Measurements from ENCODE around the gene ERCC6L2.

The ERCC6L2 gene

GRCh38 chr9:95966306-95966705, 90.8 kb downstream of the ERCC6L2 start:
- no peak for DNase-seq
- Mint-ChIP-seq H3K36me3 (ENCODE audit: low read depth) (peaks cover 63% of the 10 kb centered on the region), H3K4me3 (no peak overlapping the region), H3K4me1 (ENCODE audit: low read depth) (peaks cover 3% of the 10 kb centered on the region), H3K9me3 (peaks cover 2% of the 10 kb centered on the region), H3K27ac (no peak overlapping the region), H3K27me3 (no peaks in the 10 kb centered on the region)

- no peak for DNase-seq
- Mint-ChIP-seq H3K4me3 (no peak overlapping the region), H3K36me3 (ENCODE audit: low read depth) (peaks cover 69% of the 10 kb centered on the region), H3K4me1 (ENCODE audit: low read depth) (peaks cover 10% of the 10 kb centered on the region), H3K27me3 (no peaks in the 10 kb centered on the region), H3K27ac (no peak overlapping the region), H3K9me3 (peaks cover 3% of the 10 kb centered on the region)
Measured at GRCh38 chr9:95970317-95970716, 94.8 kb downstream of the ERCC6L2 start.

- H3K36me3 Mint-ChIP-seq (ENCODE audit: low read depth) = peaks cover 64% of the 10 kb centered on the region
Measured at GRCh38 chr9:95971815-95972214, 96.3 kb downstream of the ERCC6L2 start.

GRCh38 chr9:95974389-95974788, 98.9 kb downstream of the ERCC6L2 start:
- no peak for DNase-seq
- Mint-ChIP-seq H3K9me3 (peaks cover 3% of the 10 kb centered on the region), H3K4me1 (ENCODE audit: low read depth) (peaks cover 18% of the 10 kb centered on the region), H3K27ac (no peak overlapping the region), H3K4me3 (no peak overlapping the region), H3K36me3 (ENCODE audit: low read depth) (peaks cover 71% of the 10 kb centered on the region), H3K27me3 (no peaks in the 10 kb centered on the region)

More at GRCh38 chr9:95971815-95972214, 96.3 kb downstream of the ERCC6L2 start:
- H3K27ac Mint-ChIP-seq = peak overlapping the region; percentile 42
- H3K9me3 Mint-ChIP-seq = peaks cover 3% of the 10 kb centered on the region
- no peaks in the 10 kb centered on the region for H3K27me3 Mint-ChIP-seq
- DNase-seq = no peak
- peaks cover 13% of the 10 kb centered on the region for H3K4me1 Mint-ChIP-seq (ENCODE audit: low read depth)
- H3K4me3 Mint-ChIP-seq = no peak overlapping the region

- DNase-seq = no peak
- Mint-ChIP-seq H3K4me1 (ENCODE audit: low read depth) (peaks cover 44% of the 10 kb centered on the region), H3K27me3 (no peaks in the 10 kb centered on the region), H3K4me3 (no peak overlapping the region), H3K27ac (no peak overlapping the region), H3K9me3 (peaks cover 3% of the 10 kb centered on the region), H3K36me3 (ENCODE audit: low read depth) (peaks cover 66% of the 10 kb centered on the region)
Measured at GRCh38 chr9:95977371-95977770, 101.9 kb downstream of the ERCC6L2 start.

GRCh38 chr9:95978106-95978505, 102.6 kb downstream of the ERCC6L2 start:
- no peaks in the 10 kb centered on the region for H3K9me3 Mint-ChIP-seq
- H3K36me3 Mint-ChIP-seq (ENCODE audit: low read depth) = peaks cover 60% of the 10 kb centered on the region
- no peak for DNase-seq
- peaks cover 45% of the 10 kb centered on the region for H3K4me1 Mint-ChIP-seq (ENCODE audit: low read depth)
- H3K4me3 Mint-ChIP-seq = no peak overlapping the region
- H3K27ac Mint-ChIP-seq = no peak overlapping the region
- no peaks in the 10 kb centered on the region for H3K27me3 Mint-ChIP-seq

GRCh38 chr9:95979446-95979845, 104.0 kb downstream of the ERCC6L2 start:
- H3K4me3 Mint-ChIP-seq = no peak overlapping the region
- H3K27ac Mint-ChIP-seq = no peak overlapping the region
- H3K4me1 Mint-ChIP-seq (ENCODE audit: low read depth) = peaks cover 38% of the 10 kb centered on the region
- no peaks in the 10 kb centered on the region for H3K9me3 Mint-ChIP-seq
- H3K36me3 Mint-ChIP-seq (ENCODE audit: low read depth) = peaks cover 56% of the 10 kb centered on the region
- no peak for DNase-seq
- H3K27me3 Mint-ChIP-seq = no peaks in the 10 kb centered on the region

GRCh38 chr9:95980262-95981125, 105.0 kb downstream of the ERCC6L2 start:
- peak overlapping the region; percentile 15 for H3K27ac Mint-ChIP-seq

GRCh38 chr9:95981761-95982390, 106.4 kb downstream of the ERCC6L2 start:
- H3K4me3 Mint-ChIP-seq = no peak overlapping the region
- H3K4me1 Mint-ChIP-seq (ENCODE audit: low read depth) = peaks cover 38% of the 10 kb centered on the region

More at GRCh38 chr9:95980262-95981125, 105.0 kb downstream of the ERCC6L2 start:
- Mint-ChIP-seq H3K4me1 (ENCODE audit: low read depth) (peaks cover 41% of the 10 kb centered on the region), H3K36me3 (ENCODE audit: low read depth) (peaks cover 57% of the 10 kb centered on the region), H3K4me3 (no peak overlapping the region), H3K27me3 (no peaks in the 10 kb centered on the region), H3K9me3 (no peaks in the 10 kb centered on the region)
- DNase-seq = no peak

GRCh38 chr9:95985440-95986055, 110.1 kb downstream of the ERCC6L2 start:
- Mint-ChIP-seq H3K4me1 (ENCODE audit: low read depth) (peaks cover 27% of the 10 kb centered on the region), H3K36me3 (ENCODE audit: low read depth) (peaks cover 65% of the 10 kb centered on the region), H3K27me3 (no peaks in the 10 kb centered on the region), H3K4me3 (no peak overlapping the region), H3K27ac (no peak overlapping the region), H3K9me3 (peaks cover 2% of the 10 kb centered on the region)
- no peak for DNase-seq

More at GRCh38 chr9:95981761-95982390, 106.4 kb downstream of the ERCC6L2 start:
- no peak for DNase-seq
- H3K27me3 Mint-ChIP-seq = no peaks in the 10 kb centered on the region
- no peak overlapping the region for H3K27ac Mint-ChIP-seq
- peaks cover 2% of the 10 kb centered on the region for H3K9me3 Mint-ChIP-seq
- peaks cover 70% of the 10 kb centered on the region for H3K36me3 Mint-ChIP-seq (ENCODE audit: low read depth)

GRCh38 chr9:95989297-95989696, 113.8 kb downstream of the ERCC6L2 start:
- H3K4me1 Mint-ChIP-seq (ENCODE audit: low read depth) = peaks cover 29% of the 10 kb centered on the region
- H3K27me3 Mint-ChIP-seq = no peaks in the 10 kb centered on the region
- H3K4me3 Mint-ChIP-seq = no peak overlapping the region
- H3K36me3 Mint-ChIP-seq (ENCODE audit: low read depth) = peaks cover 68% of the 10 kb centered on the region
- no peak for DNase-seq
- no peak overlapping the region for H3K27ac Mint-ChIP-seq
- H3K9me3 Mint-ChIP-seq = peaks cover 2% of the 10 kb centered on the region

GRCh38 chr9:95991326-95991725, 115.8 kb downstream of the ERCC6L2 start:
- no peaks in the 10 kb centered on the region for H3K27me3 Mint-ChIP-seq
- DNase-seq = no peak
- H3K4me3 Mint-ChIP-seq = no peak overlapping the region
- peaks cover 2% of the 10 kb centered on the region for H3K9me3 Mint-ChIP-seq
- H3K27ac Mint-ChIP-seq = no peak overlapping the region
- H3K4me1 Mint-ChIP-seq (ENCODE audit: low read depth) = peaks cover 38% of the 10 kb centered on the region
- peaks cover 69% of the 10 kb centered on the region for H3K36me3 Mint-ChIP-seq (ENCODE audit: low read depth)

- Mint-ChIP-seq H3K27ac (peak overlapping the region; percentile 85), H3K4me1 (ENCODE audit: low read depth) (peaks cover 36% of the 10 kb centered on the region), H3K36me3 (ENCODE audit: low read depth) (peaks cover 69% of the 10 kb centered on the region), H3K4me3 (no peak overlapping the region), H3K9me3 (no peaks in the 10 kb centered on the region), H3K27me3 (no peaks in the 10 kb centered on the region)
- no peak for DNase-seq
Measured at GRCh38 chr9:95992536-95992935, 117.0 kb downstream of the ERCC6L2 start.

- H3K4me1 Mint-ChIP-seq (ENCODE audit: low read depth) = peaks cover 36% of the 10 kb centered on the region
- H3K9me3 Mint-ChIP-seq = no peaks in the 10 kb centered on the region
- H3K36me3 Mint-ChIP-seq (ENCODE audit: low read depth) = peaks cover 66% of the 10 kb centered on the region
- no peaks in the 10 kb centered on the region for H3K27me3 Mint-ChIP-seq
- no peak overlapping the region for H3K4me3 Mint-ChIP-seq
- DNase-seq = peak; percentile 49
- H3K27ac Mint-ChIP-seq = peak overlapping the region; percentile 85
Measured at GRCh38 chr9:95993337-95993736, 117.8 kb downstream of the ERCC6L2 start.

Measured in activated T-cell treated with anti-CD3 and anti-CD28 coated beads, Interleukin-2, amount 50 U/mL, for 24 hours (primary cell).